Breast epithelium (tissue), 3 donors: ENCODE measurements around the gene NUP43.

Experiments used
- POLR2A ChIP-seq: fragments of 450-650 bp; IDR thresholded peaks from one replicate; pipeline ENCODE4 v1.6.1; 2016; ENCODE audit warnings: antibody characterized with exemption, mild to moderate bottlenecking, moderate library complexity
- POLR2AphosphoS5 ChIP-seq, 3 donors: sonication (generic); formaldehyde crosslinking; IDR thresholded peaks; one replicate each; pipeline ENCODE4 v1.6.1; 2017; ENCODE audit warnings: antibody characterized with exemption in 3 of 3

GRCh38 chr6:149771185-149771584 lies 24.9 kb upstream of the NUP43 start:
- no peak for TF ChIP-seq POLR2A
- TF ChIP-seq POLR2AphosphoS5 (IDR thresholded peaks at IDR 0.05) = no peak
